Tibial nerve (tissue), 4 donors: ENCODE data around the gene TMEM135.
"Not testable (repeated sequence)": the region's sequence is repeated elsewhere in the genome, so short reads cannot be mapped to it uniquely, and the experiment has no call there.

Experiments
- EP300 ChIP-seq, 2 donors: sonication (generic); formaldehyde crosslinking; IDR thresholded peaks; one replicate each; pipeline ENCODE4 v1.6.1; 2017; ENCODE audit warnings: antibody characterized with exemption in 2 of 2, mild to moderate bottlenecking in 1 of 2
- POLR2A ChIP-seq, 2 donors: fragments of 450-650 bp; IDR thresholded peaks; one replicate each; pipeline ENCODE4 v1.6.1; 2017; ENCODE audit warnings: antibody characterized with exemption in 2 of 2, mild to moderate bottlenecking in 2 of 2, moderate library complexity in 2 of 2
- TF ChIP-seq, protein P1 (sequence below), 5 experiments: fragments of 200-600 bp in 3 of 5; fragments of 450-650 bp in 2 of 5; sonication (generic) in 3 of 5; IDR thresholded peaks; one replicate each; pipeline ENCODE4 v1.5.1; 2016 to 2019; ENCODE audit warnings: antibody characterized with exemption in 5 of 5, mild to moderate bottlenecking in 3 of 5, moderate library complexity in 2 of 5

DNA sequence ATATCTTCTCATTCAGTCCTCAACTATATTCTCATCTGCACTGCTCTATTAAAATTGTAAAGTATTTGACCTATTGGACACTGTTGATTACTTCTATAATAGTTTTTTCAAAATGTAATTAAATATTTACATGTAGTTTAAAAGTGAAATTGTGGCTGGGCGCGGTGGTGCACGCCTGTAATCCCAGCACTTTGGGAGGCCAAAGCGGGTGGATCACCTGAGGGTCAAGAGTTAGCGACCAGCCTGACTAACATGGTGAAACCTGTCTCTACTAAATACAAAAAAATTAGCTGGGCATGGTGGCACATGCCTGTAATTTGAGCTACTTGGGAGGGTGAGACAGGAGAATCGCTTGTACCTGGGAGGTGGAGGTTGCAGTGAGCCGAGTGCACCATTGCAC, 112.0 kb downstream of the TMEM135 start:
- TF ChIP-seq, protein P1, sequence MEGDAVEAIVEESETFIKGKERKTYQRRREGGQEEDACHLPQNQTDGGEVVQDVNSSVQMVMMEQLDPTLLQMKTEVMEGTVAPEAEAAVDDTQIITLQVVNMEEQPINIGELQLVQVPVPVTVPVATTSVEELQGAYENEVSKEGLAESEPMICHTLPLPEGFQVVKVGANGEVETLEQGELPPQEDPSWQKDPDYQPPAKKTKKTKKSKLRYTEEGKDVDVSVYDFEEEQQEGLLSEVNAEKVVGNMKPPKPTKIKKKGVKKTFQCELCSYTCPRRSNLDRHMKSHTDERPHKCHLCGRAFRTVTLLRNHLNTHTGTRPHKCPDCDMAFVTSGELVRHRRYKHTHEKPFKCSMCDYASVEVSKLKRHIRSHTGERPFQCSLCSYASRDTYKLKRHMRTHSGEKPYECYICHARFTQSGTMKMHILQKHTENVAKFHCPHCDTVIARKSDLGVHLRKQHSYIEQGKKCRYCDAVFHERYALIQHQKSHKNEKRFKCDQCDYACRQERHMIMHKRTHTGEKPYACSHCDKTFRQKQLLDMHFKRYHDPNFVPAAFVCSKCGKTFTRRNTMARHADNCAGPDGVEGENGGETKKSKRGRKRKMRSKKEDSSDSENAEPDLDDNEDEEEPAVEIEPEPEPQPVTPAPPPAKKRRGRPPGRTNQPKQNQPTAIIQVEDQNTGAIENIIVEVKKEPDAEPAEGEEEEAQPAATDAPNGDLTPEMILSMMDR (IDR thresholded peaks at IDR 0.05), result not testable (repeated sequence)
- not testable (repeated sequence) for TF ChIP-seq POLR2A, EP300 (IDR thresholded peaks at IDR 0.05)
